Globus pallidus (tissue), 1 donor: ENCODE results near the gene TMEM91.
A peak's percentile ranks its signal among the peaks of the same experiment; 100 is the strongest.
"Not testable (repeated sequence)": the region's sequence is repeated elsewhere in the genome, so short reads cannot be mapped to it uniquely, and the experiment has no call there.

ENCODE experiments used
- DNase-seq: peaks from one replicate; pipeline ENCODE4 v3.0.0-alpha.2; 2015; ENCODE audit warnings: low spot score

The TMEM91 gene

GRCh38 chr19:41376241-41376997 lies at the start of gene TMEM91:
Gene TMEM91 (plus strand): TSS chr19:41376533. CDS start chr19:41378310, 1,777 bp downstream.
- DNase-seq, result no peak

DNA sequence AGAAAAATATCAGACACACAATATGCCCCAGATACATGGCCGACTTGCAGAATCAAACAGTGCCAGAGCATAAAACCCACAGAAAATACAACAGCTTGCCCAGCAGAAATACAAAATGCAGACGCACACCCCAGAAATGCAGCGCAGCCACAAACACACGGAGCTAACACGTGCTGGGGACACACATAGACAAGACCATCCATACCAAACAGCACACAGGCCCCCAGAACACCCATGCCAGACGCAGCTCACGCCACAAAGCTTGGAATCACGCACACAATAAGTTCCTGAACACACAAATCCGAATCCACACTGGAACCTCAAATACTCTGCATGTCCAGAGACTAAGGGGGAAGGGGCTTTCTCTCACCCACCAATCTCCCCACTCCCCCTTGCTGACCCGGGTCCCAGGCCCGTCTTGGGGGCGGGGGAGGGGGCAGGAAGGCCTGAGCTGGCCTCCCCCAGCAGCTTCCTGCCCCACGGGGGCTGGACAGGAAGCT lies 49.2 kb upstream of the TMEM91 start:
- no peak for DNase-seq

- DNase-seq, result peak; percentile 48
Measured at GRCh38 chr19:41327576-41328156, 48.7 kb upstream of the TMEM91 start.

DNA sequence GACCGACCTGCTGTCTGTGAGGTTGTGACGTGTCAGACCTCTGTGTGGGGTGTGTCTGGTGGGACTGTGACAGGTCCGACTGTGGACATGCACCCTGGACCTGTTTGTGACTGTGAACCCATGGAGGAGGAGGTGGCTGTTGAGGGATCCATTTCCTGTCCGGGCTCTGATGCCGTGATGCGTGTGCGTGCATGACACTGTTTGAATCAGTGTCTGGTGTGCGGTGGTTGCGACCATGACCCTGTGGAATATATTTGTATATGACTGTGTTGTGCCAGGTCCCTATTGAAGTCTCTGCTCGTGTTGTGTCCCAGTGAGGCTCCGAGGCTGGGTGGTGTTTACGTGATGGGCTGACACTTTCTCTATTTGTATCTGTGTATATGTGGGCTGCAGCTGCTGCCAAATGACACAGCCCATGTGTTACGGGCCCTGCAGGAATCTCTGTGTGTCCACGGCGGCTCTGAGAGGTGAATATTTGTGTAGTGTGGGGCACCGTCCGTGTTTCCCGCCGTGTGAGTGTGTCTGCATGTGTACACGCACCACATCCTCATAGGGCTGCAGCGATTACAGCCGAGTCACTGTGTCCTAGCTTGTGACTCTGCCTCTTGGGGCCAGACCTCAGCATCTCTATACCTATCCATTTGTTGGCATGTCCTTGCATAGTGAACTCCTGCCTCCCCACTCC lies 48.0 kb upstream of the TMEM91 start:
- no peak for DNase-seq

GRCh38 chr19:41328842-41329225 lies 47.5 kb upstream of the TMEM91 start:
- DNase-seq, result peak; percentile 67

DNA sequence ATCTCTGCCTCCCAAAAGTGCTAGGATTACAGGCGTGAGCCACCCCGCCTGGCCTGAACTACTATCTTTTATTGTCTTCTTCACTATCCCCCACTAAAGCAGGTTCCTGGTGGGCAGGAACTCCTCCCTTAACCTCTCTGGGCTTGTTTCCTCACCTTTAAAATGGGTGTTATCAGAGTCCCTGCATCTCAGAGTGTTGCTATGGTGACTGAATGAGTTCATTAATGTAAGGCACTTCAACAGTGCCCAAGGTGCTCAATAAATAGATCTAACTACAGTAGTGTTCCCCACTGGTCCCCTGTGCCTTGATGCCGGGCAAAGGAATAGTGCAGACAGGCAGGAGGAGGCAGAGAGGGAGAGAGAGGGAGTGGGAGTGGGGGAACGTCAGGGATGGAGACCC lies 45.9 kb upstream of the TMEM91 start:
- DNase-seq, result no peak

DNA sequence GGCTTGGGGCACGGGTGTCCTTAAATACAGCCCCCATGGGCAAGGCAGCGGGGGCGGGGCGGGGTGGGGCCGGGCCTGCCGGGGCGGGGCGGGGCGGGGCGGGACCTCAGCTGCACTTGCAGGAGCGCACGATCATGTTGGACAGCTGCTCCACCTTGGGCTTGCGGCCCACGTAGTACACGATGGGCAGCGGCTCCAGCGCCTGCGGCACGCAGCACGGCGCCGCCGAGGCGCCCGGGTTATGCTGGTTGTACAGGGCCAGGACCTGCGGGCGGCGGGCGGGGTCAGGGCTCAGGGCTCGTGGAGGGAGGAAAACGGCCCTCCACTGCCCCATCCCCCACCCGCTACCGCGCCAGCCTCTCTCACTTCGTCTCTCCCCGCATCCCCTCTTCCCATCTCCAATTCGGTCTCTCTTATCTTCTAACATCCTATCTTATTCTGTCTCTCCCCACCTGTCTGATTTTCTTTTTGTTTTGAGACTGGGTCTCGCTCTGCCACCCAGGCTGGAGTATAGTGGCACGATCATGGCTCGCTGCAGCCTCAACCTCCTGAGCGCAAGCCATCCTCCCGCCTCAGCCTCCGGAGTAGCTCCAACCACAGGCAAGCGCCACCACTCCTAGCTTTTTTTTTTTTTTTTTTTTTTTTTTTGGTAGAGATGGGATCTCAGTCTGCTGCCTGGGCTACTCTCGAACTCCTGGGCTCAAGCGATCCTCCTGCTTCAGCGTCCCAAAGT lies 45.2 kb upstream of the TMEM91 start:
- DNase-seq, result no peak

GRCh38 chr19:41332000-41332399 lies 44.3 kb upstream of the TMEM91 start:
- DNase-seq, result no peak

GRCh38 chr19:41332468-41332867 lies 43.9 kb upstream of the TMEM91 start:
- no peak for DNase-seq

GRCh38 chr19:41334793-41335192 lies 41.5 kb upstream of the TMEM91 start:
- DNase-seq, result no peak

DNA sequence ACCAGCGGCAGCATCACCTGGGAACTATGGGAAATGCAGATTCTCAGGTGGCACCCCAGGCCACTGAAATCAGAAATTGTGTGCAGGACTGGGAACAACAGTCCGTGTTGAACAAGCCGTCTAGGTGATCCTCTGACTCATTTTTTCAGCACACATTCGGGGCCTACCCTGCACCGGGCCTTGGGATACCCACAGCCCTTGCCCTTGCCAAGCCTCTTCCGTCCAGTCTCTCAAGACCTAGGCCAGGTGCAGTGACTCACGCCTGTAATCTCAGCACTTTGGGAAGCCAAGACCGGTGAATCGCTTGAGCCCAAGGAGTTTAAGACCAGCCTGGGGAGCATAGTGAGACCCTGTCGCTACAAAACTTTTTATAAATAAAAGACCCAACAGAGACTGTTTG lies 40.9 kb upstream of the TMEM91 start:
- DNase-seq, result no peak

- no peak for DNase-seq
Measured at GRCh38 chr19:41339936-41340335, 36.4 kb upstream of the TMEM91 start.

- DNase-seq, result no peak
Measured at GRCh38 chr19:41341669-41342490, 34.5 kb upstream of the TMEM91 start.

DNA sequence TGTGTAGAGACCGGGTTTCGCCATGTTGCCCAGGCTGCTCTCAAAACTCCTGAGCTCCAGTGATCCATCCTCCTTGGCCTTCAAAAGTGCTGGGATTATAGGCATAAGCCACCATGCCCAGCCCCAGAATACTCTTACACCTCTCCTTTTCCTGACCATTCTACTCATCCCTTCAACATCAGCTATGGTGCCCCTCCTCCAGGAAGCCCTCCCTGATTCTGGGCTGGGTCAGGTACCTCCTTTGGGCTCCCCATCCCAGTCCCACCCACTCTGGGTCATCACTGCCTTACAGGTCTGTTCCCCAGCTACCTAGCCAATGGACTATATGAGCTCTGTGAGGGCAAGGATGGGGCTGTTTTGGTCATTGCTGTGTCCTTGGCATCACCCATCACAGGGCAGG lies 32.2 kb upstream of the TMEM91 start:
- DNase-seq, result no peak

DNA sequence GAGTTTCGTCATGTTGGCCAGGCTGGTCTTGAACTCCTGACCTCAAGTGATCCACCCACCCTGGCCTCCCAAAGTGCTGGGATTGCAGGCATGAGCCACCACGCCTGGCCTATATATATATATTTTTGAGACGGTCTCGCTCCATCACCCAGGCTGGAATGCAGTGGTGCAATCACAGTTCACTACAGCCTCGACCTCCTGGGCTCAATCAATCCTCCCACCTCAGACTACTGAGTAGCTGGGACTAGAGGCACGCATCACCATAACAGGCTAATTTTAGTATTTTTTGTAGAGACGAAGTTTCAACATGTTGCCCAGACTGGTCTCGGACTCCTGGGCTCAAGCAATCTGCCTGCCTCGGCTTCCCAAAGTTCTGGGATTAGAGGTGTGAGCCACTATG lies 29.4 kb upstream of the TMEM91 start:
- DNase-seq, result not testable (repeated sequence)

- DNase-seq, result no peak
Measured at GRCh38 chr19:41350735-41351338, 25.5 kb upstream of the TMEM91 start.

- no peak for DNase-seq
Measured at GRCh38 chr19:41351339-41352245, 24.7 kb upstream of the TMEM91 start.

GRCh38 chr19:41352279-41352608 lies 24.1 kb upstream of the TMEM91 start:
- no peak for DNase-seq

- no peak for DNase-seq
Measured at GRCh38 chr19:41352609-41353465, 23.5 kb upstream of the TMEM91 start.
